H1 (cell line): ENCODE measurements around the gene TNS1.

ENCODE experiments used
- BCL11A ChIP-seq, 2 experiments: IDR thresholded peaks; one replicate each; pipeline ENCODE4 v1.6.1; 2011; ENCODE audit warnings: low read depth in 2 of 2, low read length in 2 of 2, mild to moderate bottlenecking in 2 of 2
- BRCA1 ChIP-seq: IDR thresholded peaks from 2 replicates; pipeline ENCODE4 v1.6.1; 2012; ENCODE audit warnings: low read depth, low read length, improper control_type of control experiment
- CEBPB ChIP-seq: IDR thresholded peaks from 2 replicates; pipeline ENCODE4 v1.6.1; 2012; ENCODE audit warnings: low read depth, low read length
- CTCF ChIP-seq, 3 experiments: IDR thresholded peaks; 1 replicate in 2 of 3; 2 replicates in 1 of 3; pipeline versions ENCODE4 v1.5.1 to v1.6.1; 2011; ENCODE audit warnings: low read length in 3 of 3, mild to moderate bottlenecking in 3 of 3, inconsistent platforms in 2 of 3, low read depth in 1 of 3, moderate library complexity in 1 of 3; ENCODE audit not compliant: insufficient read depth in 1 of 3; ENCODE audit errors: control extremely low read depth in 1 of 3
- GABPA ChIP-seq: IDR thresholded peaks from 2 replicates; pipeline ENCODE4 v1.6.1; 2011; ENCODE audit warnings: mild to moderate bottlenecking, low read length, moderate library complexity, borderline replicate concordance; ENCODE audit not compliant: insufficient read depth
- JUN ChIP-seq: IDR thresholded peaks from 2 replicates; pipeline ENCODE4 v1.6.1; 2011; ENCODE audit warnings: low read depth, mild to moderate bottlenecking, improper control_type of control experiment, low read length
- MAFK ChIP-seq: IDR thresholded peaks from 2 replicates; pipeline ENCODE4 v1.6.1; 2012; ENCODE audit warnings: low read depth, mild to moderate bottlenecking, improper control_type of control experiment, low read length
- NRF1 ChIP-seq: IDR thresholded peaks from 2 replicates; pipeline ENCODE4 v1.6.1; 2011; ENCODE audit warnings: mild to moderate bottlenecking, low read depth, low read length, improper control_type of control experiment
- POLR2A ChIP-seq, 2 experiments: IDR thresholded peaks; 1 replicate in 1 of 2; 2 replicates in 1 of 2; pipeline ENCODE4 v1.6.1; 2011; ENCODE audit warnings: low read depth in 2 of 2, low read length in 2 of 2, mild to moderate bottlenecking in 2 of 2; ENCODE audit errors: control extremely low read depth in 1 of 2
- POLR2AphosphoS5 ChIP-seq: IDR thresholded peaks from 2 replicates; pipeline ENCODE4 v1.6.1; 2011; ENCODE audit warnings: low read depth, low read length
- RBBP5 ChIP-seq: IDR thresholded peaks from 2 replicates; pipeline ENCODE4 v1.7.1; 2012; ENCODE audit warnings: low read depth, mild to moderate bottlenecking, inconsistent platforms, low read length, moderate library complexity, borderline replicate concordance
- SRF ChIP-seq: IDR thresholded peaks from 2 replicates; pipeline ENCODE4 v1.6.1; 2011; ENCODE audit warnings: mild to moderate bottlenecking, low read depth, low read length, moderate library complexity
- TBP ChIP-seq: IDR thresholded peaks from 2 replicates; pipeline ENCODE4 v1.6.1; 2011; ENCODE audit warnings: low read depth, low read length, improper control_type of control experiment
- USF2 ChIP-seq: IDR thresholded peaks from 2 replicates; pipeline ENCODE4 v1.6.1; 2011; ENCODE audit warnings: low read length, improper control_type of control experiment

GRCh38 chr2:217913436-217913835 is 89.4 kb downstream of the TNS1 start:
- TF ChIP-seq CEBPB (no peak), CTCF (IDR thresholded peaks at IDR 0.05; ENCODE audit: control extremely low read depth in 1 of 3, insufficient read depth in 1 of 3, low read depth in 1 of 3, low read length in 3 of 3) (no peak), JUN (no peak), GABPA (no peak), NRF1 (no peak), BCL11A (IDR thresholded peaks at IDR 0.05; ENCODE audit: low read depth in 2 of 2, low read length in 2 of 2) (no peak), POLR2A (IDR thresholded peaks at IDR 0.05; ENCODE audit: control extremely low read depth in 1 of 2, low read depth in 2 of 2, low read length in 2 of 2) (no peak), POLR2AphosphoS5 (no peak), SRF (no peak), BRCA1 (no peak), USF2 (no peak), MAFK (no peak), TBP (no peak), RBBP5 (no peak)
